Kasumi-1 (cell line): ENCODE data around the gene ARL16.
A peak's percentile ranks its signal among the peaks of the same experiment; 100 is the strongest.

Source experiments
- DNase-seq, 2 experiments: peaks; one replicate each; lab custom pipeline; 2025; lab: John Stamatoyannopoulos, UW

Gene ARL16

GRCh38 chr17:81666342-81667191, 17.0 kb downstream of the ARL16 start, which contains the start of the genes CCDC137 and OXLD1:
CCDC137 (plus strand) TSS chr17:81666737; CDS start chr17:81666767, 30 bp downstream.
OXLD1 (minus strand) TSS chr17:81666605; CDS start chr17:81666577, 28 bp downstream.
- peak; percentile 97 to 98 for DNase-seq

- peak in 1 of 2 experiments; percentile 37 for DNase-seq
Measured at GRCh38 chr17:81666092-81666341, 17.6 kb downstream of the ARL16 start.

GRCh38 chr17:81665205-81666091, 18.1 kb downstream of the ARL16 start:
- peak; percentile 37 to 47 for DNase-seq

DNA sequence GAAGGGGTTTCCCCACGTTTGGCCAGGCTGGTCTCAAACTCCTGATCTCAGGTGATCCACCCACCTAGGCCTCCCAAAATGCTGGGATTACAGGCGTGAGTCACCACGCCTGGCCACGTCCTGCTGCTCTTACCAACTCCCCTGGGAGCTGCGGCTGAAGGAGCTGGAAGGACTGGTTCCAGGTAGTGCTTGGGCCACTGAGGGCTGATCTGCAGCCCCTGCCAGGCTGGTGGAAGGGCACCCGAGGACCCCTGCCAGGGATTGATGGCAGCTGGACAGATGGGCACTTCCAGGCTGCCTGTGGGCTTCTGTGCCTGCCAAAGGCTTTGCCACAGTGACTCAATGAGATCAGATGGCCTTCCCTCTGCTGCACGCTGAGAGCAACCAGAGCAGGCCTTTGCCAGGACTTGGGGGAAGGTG, 19.5 kb downstream of the ARL16 start:
- no peak for DNase-seq

- DNase-seq, result no peak
Measured at GRCh38 chr17:81662002-81662401, 21.6 kb downstream of the ARL16 start.

- DNase-seq, result no peak
Measured at GRCh38 chr17:81660441-81660840, 23.2 kb downstream of the ARL16 start.

DNA sequence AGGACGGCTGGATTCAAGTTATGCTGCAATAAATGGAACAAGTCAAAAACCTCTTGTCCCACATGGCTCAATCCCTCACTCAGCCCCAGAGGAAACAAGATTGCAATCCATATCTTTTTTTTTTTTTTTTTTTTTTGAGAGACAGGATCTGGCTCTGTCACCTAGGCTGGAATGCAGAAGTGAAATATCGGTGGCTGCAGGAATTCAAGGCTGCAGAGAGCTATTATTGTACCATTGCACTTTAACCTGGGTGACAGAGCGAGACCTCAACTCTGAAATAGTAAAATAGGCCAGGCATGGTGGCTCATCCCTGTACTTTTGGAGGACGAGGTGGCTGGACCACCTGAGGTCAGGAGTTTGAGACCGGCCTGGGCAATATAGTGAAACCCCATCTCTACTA, 24.6 kb downstream of the ARL16 start:
- no peak for DNase-seq

GRCh38 chr17:81656835-81657234, 26.8 kb downstream of the ARL16 start:
- DNase-seq, result no peak

- DNase-seq, result no peak
Measured at GRCh38 chr17:81656118-81656743, 27.4 kb downstream of the ARL16 start, which contains the start of gene PDE6G. PDE6G (minus strand) TSS chr17:81656542; CDS start chr17:81653305, 3,237 bp downstream.

DNA sequence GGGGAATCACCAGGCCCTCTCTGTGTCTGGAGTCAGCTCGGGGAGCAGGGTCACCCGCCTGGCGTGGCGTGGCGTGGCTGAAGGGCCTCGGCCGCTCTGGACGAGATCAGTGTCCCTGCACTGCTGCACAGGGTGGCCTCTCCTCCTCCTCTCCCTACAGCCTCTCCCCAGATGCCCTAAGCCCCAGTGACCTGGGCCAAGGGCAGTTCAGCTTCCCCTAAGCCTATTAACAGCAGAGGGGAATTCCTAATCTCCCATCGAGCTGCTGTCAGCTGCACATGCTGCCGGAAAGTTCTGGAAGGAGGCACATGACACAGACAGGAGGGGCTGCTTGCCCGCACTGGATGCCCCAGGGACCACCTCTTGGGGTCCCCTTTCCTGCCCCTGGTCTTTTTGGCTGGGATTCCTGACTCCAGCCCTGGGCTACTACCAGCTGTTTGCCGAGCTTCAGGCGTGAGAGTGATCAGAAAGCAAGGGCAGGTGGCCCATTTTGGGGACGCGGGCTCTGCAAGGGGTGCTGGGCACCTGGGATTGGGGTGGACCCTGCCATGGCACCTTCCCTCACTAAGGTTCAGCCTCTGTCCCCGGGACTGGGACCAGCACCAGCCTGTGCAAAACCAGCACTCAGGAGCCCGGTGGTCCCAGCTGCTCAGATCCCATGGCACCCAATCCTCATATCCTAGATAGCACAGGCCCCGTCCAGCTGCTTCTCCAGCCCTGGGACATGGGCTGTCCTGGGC, 28.0 kb downstream of the ARL16 start:
- no peak for DNase-seq

- DNase-seq, result no peak
Measured at GRCh38 chr17:81652906-81653771, 30.5 kb downstream of the ARL16 start.

DNA sequence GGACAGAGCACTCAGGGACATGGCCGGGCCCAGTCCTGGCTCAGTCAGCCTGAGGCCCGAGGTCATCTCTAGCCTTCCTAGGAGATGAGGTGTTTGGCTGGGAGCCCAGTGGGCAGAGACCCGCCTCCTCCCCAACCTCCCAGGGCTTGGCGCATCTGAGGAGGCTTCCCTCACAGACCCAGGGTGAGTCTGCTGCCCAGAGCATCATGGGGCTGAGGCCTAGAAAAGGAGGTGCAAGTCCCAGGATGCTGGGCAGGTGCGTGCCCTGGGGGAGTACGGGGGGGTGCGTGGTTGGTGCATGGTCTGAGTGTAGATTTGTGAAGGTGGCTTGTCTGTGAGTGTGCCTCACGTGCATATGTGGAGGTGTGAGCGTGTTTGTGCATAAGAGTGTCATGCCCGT, 31.9 kb downstream of the ARL16 start:
- no peak for DNase-seq

GRCh38 chr17:81650951-81651350, 32.6 kb downstream of the ARL16 start:
- no peak for DNase-seq

GRCh38 chr17:81648707-81649085, 34.9 kb downstream of the ARL16 start:
- DNase-seq, result no peak

DNA sequence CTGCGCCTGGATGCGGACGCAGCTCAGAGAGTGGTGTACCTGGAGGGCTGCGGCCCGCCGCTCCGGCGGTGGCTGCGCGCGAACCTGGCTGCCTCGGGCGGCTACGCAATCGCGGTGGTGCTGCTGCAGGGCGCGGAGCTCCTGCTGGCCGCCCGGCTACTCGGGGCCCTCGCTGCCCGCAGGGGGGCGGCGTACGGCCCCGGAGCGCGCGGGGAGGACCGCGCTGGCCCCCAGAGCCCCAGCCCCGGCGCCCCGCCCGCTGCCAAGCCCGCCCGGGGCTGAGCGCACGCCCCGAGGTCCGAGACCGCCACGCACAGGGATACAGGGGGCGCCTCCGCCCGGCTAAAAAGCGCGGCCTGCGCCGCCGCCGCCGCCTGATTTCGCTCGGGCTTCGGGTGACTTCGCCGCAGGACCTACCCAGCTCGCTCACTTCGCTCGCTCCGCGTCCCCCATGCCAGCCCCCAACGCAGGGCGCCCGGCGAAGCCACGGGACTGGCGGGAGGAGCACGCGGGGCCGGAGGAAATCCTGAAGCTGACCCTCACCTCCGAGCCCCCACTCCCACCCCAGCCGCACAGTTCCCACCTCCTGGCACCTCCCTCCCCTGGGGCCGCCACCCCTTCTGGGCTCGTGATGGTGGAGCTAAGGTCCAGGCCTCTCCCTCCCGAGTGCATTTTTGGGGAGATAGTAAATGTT, 35.4 kb downstream of the ARL16 start:
- no peak for DNase-seq

GRCh38 chr17:81647640-81648012, 36.0 kb downstream of the ARL16 start:
- no peak for DNase-seq

DNA sequence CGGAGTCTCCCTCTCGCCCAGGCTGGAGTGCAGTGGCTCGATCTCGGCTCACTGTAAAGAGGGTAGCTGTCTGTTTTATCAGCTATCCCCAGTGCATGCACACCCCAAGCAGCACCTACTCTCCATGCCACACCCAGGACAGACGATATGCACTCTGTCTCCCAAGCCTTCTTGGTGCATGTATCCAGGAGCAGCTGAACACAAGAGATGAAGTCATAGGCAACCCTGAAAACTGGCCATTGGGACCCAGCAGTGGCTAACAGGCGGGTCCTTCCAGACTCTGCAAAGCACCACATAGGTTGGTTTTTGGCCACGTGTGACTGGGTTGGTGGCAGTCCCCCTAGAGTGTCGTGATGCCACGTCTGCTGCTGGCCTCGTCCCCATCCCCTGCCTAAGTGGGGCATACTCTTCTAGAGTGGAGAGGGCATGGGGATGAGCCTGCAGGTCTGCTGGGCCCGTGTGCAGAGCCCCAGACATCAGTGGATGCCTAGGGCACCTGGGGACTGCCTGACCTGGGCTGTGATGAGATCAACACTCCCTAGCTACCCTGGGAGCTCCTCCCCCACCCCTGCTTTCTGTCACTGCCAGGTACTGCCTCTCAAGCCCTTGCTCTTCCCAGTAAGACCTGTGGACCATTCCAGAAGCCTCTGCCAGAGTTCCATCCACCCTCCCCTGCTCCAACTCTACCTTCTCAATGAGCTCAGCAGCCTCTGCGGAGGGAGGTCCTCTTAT, 36.6 kb downstream of the ARL16 start:
- no peak for DNase-seq

DNA sequence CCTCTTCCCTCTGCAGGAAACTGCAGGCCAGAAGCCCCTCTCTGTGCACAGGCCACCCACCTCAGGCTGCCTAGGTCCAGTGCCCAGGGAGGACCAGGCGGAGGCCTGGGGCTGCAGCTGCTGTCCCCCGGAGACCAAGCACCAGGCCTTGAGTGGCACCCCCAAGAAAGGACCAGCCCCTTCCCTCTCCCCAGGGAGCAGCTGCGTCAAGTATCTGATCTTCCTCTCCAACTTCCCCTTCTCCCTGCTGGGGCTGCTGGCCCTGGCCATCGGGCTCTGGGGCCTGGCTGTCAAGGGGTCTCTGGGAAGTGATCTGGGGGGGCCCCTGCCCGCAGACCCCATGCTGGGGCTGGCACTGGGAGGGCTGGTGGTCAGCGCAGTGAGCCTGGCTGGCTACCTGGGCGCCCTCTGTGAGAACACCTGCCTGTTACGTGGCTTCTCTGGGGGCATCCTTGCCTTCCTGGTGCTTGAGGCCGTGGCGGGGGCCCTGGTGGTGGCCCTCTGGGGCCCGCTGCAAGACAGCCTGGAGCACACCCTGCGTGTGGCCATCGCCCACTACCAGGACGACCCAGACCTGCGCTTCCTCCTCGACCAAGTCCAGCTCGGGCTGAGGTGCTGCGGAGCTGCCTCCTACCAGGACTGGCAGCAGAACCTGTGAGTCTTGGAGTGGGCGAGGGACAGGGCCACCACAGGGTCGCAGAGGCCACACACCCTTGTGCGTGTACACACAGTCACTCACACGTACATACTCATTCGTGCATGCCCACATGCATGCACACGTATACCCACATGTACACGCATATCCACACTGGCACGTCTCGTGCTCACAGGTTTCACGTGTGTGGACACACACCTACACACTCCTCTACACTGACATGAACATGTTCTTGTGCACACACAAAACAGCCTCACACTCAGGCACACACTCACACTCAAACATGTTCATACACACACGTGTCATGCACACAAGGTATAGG, 38.3 kb downstream of the ARL16 start:
- DNase-seq, result peak; percentile 38 to 46
